Skin epidermis (tissue), 12 donors: ENCODE results near the gene MTA1.

Experiments
- H3K27ac ChIP-seq, 21 experiments: fragments of 200-600 bp; sonication (generic) in 11 of 21; one replicate each; pipeline ENCODE4 v1.5.0; 2020; ENCODE audit warnings: mild to moderate bottlenecking in 3 of 21, inconsistent platforms in 2 of 21, moderate library complexity in 2 of 21
- H3K4me3 ChIP-seq, 7 experiments: fragments of 200-600 bp; sonication (generic) in 2 of 7; one replicate each; pipeline ENCODE4 v1.5.0; 2020; ENCODE audit warnings: inconsistent platforms in 2 of 7, mild to moderate bottlenecking in 2 of 7, moderate library complexity in 1 of 7

MTA1 gene

GRCh38 chr14:105385698-105386365 is 33.8 kb upstream of the MTA1 start:
- Histone ChIP-seq H3K27ac (peak overlapping the region in 2 of 21 experiments; percentile 36 to 42), H3K4me3 (no peak overlapping the region)

GRCh38 chr14:105386581-105387529 is 32.8 kb upstream of the MTA1 start:
- Histone ChIP-seq H3K4me3 (no peak overlapping the region), H3K27ac (peak overlapping the region in 3 of 21 experiments; percentile 7 to 59 (median 27))

DNA sequence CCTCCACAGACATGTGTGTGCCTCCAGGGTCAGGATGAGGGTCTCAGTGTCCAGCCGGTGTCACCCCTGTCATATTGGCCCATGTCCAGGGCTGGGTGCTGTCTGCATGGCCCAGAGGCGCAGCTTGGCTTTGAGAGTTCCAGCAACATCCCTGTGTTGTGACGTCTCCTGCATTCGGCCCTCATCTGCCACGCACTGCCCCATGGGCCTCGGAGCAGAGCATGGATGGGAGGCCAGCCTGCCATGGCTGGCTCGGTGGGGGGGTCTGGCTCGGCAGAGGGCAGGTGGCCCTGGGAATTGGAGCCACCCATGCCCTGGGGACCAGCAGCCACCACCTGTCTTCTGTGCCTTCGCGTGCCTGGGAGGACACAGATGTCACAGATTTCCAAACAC is 32.1 kb upstream of the MTA1 start:
- Histone ChIP-seq H3K4me3 (no peak overlapping the region), H3K27ac (peak overlapping the region in 3 of 21 experiments; percentile 59 to 79 (median 75))

- Histone ChIP-seq H3K27ac (peak overlapping the region in 15 of 21 experiments; percentile 17 to 82 (median 50)), H3K4me3 (no peak overlapping the region)
These were observed 31.3 kb upstream of the MTA1 start for GRCh38 chr14:105388110-105388951.

- peak overlapping the region in 18 of 21 experiments; percentile 17 to 82 (median 50) for H3K27ac ChIP-seq
- H3K4me3 ChIP-seq, result no peak overlapping the region
These were observed 30.7 kb upstream of the MTA1 start for GRCh38 chr14:105388976-105389375.

- no peak overlapping the region for H3K4me3 ChIP-seq
- H3K27ac ChIP-seq, result peak overlapping the region; percentile 13 to 82 (median 50)
These were observed 30.1 kb upstream of the MTA1 start for GRCh38 chr14:105389534-105389933.

DNA sequence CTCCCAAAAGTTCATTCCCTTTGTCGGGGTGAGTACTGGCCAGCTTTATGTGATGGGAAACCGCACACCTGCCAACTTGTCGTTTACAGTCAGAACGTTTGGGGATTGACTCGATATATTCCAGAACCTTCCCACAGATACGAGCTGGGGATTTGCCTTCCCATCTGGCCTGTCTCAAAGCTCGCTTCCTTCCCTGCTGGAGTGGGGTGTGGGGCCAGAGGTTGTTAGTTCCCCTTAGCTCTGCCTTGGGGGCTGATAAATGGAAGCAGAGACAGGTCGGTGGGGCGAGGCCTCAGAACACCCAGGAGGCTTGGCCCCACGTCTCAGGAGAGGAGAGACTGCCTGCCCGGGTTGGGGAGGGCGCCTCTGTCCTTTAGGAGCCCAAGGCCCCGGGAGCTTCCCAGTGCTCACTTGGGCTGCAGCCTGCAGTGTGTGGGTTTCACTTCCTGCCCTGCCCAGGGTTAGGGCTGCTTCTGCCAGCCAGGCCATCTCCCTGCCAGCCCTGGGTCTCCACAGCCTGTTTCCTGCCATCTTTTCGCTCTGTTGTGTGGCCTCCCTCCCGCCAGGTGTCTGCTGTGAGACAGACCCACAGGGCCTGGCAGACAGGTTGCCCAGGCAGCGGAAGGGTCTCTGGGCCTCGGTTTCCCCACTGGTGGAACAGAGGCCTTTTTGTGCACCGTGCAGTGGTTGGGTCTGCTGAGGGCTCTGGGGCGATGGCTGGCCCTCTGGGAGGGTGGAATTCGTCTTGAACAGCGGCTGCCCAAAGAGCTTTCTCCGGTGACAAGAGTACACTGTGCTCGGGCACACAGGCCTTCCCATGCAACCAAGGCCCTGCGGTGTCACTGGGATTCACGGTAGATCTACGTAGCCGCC is 29.4 kb upstream of the MTA1 start:
- Histone ChIP-seq H3K4me3 (no peak overlapping the region), H3K27ac (peak overlapping the region in 18 of 21 experiments; percentile 28 to 82 (median 59))

- Histone ChIP-seq H3K4me3 (no peak overlapping the region), H3K27ac (peak overlapping the region in 7 of 21 experiments; percentile 11 to 82 (median 75))
These were observed 28.7 kb upstream of the MTA1 start for GRCh38 chr14:105390849-105391500.

DNA sequence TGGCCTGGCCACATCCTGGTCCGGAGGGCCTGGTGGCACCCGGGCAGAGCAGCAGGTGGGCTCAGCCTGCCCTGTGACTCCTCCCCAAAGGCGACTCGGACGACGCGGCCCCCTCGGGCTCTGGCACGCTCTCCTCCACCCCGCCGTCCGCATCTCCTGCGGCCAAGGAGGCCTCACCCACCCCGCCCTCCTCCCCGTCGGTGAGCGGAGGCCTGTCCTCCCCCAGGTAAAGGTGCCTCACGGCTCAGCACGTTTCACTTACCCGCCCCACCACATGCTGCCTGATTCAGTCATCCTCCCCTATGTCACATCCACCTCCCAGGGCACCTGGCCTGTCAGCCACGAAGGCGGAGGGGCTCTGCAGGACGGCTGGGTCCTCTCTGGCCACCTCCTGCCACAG is 28.1 kb upstream of the MTA1 start:
- H3K4me3 ChIP-seq, result no peak overlapping the region
- H3K27ac ChIP-seq, result no peak overlapping the region

DNA sequence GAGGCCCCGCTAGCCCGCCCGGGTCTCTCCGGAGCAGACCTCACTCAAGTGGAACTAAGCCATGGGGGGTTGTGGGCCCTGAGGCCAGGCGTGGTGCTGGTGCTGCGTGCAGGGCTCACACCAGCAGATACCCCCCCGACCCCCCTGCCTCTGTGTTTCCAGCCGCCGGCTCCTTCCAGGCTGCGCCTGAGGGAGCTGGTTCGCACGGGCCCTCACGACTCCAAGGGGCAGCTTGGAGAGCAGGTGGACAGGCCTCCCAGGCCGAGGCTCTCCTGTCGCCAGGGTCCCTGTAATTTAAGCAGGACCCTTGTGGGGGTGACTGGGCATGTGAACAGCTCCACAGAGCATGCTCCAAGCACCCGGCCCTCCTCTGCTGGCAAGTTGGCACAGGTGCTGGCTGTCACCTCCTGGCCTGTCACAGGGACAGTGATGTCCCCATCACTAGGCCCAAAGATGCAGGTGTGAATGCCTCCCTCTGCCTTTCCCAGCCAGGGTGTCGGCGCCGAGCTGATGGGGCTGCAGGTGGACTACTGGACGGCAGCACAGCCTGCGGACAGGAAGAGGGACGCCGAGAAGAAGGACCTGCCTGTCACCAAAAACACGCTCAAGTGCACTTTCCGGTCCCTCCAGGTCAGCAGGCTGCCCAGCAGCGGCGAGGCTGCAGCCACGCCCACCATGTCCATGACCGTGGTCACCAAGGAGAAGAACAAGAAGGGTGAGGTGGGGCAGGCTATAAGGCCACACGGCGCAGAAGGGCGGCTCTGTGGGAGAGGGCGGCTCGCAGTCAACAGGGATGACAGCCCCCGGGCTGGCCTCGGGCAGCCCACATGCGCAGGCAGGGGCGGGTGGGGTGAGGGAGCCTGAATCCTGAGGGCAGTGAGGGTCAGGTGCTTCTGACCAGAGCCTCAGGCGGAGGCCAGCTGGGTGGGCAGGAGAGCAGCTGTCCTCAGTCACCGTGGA is 27.2 kb upstream of the MTA1 start:
- Histone ChIP-seq H3K27ac (peak overlapping the region in 1 of 21 experiments; percentile 9), H3K4me3 (no peak overlapping the region)

DNA sequence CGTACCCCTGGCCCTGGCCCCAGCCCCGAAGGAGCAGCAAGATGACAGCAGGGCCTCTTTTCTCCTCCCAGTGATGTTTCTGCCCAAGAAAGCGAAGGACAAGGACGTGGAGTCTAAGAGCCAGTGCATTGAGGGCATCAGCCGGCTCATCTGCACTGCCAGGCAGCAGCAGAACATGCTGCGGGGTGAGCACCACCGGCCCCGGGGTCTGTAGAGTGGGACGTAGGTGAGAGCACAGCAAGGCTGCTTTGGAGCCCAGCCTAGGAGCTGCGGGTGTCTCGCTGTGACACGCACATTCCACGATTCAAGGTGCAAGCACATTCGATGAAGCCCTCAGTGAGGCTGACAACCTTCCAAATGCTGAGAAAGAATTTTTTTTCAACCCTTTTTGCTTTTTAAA is 26.5 kb upstream of the MTA1 start:
- H3K27ac ChIP-seq, result peak overlapping the region in 1 of 21 experiments; percentile 9
- no peak overlapping the region for H3K4me3 ChIP-seq

- H3K4me3 ChIP-seq, result no peak overlapping the region
- no peak overlapping the region for H3K27ac ChIP-seq
These were observed 24.7 kb upstream of the MTA1 start for GRCh38 chr14:105394714-105395537.

- Histone ChIP-seq H3K27ac (no peak overlapping the region), H3K4me3 (no peak overlapping the region)
These were observed 24.1 kb upstream of the MTA1 start for GRCh38 chr14:105395538-105395854.

DNA sequence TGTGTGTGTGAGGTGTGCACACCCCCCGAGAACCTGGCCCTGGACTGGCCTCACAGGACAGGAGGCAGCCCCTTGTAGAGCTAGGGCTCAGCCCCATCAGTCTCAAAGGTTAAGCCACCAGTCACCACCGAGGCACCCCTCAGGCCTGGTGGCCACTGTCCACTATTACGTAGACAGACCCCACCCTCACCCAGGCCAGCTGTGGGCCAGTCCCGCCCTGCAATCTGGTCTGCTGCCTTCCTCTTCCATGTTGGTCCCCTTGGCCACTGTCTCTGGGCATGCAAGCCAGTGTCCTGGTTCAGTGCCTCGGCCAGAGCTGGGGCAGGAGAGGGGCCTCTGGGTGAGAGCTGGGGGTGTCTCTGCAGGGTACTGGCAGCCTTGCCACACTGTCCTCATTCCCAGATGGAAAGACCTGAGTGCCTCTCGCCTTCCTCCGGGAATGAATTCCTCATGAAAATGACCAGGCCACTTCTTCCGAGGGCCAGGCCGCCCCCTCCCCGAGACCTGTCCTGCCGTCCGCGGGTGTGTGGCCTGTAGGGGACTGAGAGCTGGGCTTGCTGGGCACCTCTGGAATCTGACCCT is 22.2 kb upstream of the MTA1 start:
- Histone ChIP-seq H3K4me3 (peak overlapping the region in 6 of 7 experiments; percentile 48 to 91 (median 80)), H3K27ac (peak overlapping the region in 20 of 21 experiments; percentile 78 to 96 (median 91))

GRCh38 chr14:105398044-105398725 is 21.4 kb upstream of the MTA1 start, which contains the start of gene TEX22:
Gene TEX22 (plus strand): TSS chr14:105398538. CDS start chr14:105399341, 803 bp downstream.
- Histone ChIP-seq H3K27ac (peak within 1 kb of the TSS; percentile 56 to 96 (median 91)), H3K4me3 (peak within 1 kb of the TSS; percentile 48 to 91 (median 78))
